Aortic smooth muscle cell (primary cell): ENCODE data around the gene PIK3C2B. TPM values are rescaled to one million over a fixed set of nuclear protein-coding genes. Genes with fewer than 3 reads are reported as not detected.

Experiments used
- total RNA-seq: library from RNA; depleted of rRNA; stranded (reverse); fragments of >200 nt; gene quantifications from 2 replicates; pipeline ENCODE4 v1.2.3, GENCODE V29; 2014

The PIK3C2B gene
- 2.8 and 4.8 TPM in 2 replicates for total RNA-seq

GRCh38 chr1:204494281-204495077 lies at the start of gene PIK3C2B:
Gene PIK3C2B, minus strand, starts transcription at chr1:204494805. Its CDS starts 25,003 bp downstream, at chr1:204469802.

GRCh38 chr1:204516180-204516879 lies 21.7 kb upstream of the PIK3C2B start, which contains the start of gene MDM4:
Gene MDM4, plus strand, starts transcription at chr1:204516406. Its CDS starts 9,113 bp downstream, at chr1:204525519.

Other genes starting within 250 kb of the PIK3C2B start
- 0.31 and 1.5 TPM in 2 replicates for gene PLEKHA6, start 134.9 kb downstream of the PIK3C2B start, total RNA-seq
- 19.4 and 23.1 TPM in 2 replicates for gene PPP1R15B, start 83.0 kb downstream of the PIK3C2B start, total RNA-seq
- gene MDM4, start 21.6 kb upstream of the PIK3C2B start, total RNA-seq, result 21.7 and 30.5 TPM in 2 replicates
- not detected in 2 replicates for gene LRRN2, start 190.9 kb upstream of the PIK3C2B start, total RNA-seq